ENCODE results near the gene KATNA1.

Gene KATNA1

DNA sequence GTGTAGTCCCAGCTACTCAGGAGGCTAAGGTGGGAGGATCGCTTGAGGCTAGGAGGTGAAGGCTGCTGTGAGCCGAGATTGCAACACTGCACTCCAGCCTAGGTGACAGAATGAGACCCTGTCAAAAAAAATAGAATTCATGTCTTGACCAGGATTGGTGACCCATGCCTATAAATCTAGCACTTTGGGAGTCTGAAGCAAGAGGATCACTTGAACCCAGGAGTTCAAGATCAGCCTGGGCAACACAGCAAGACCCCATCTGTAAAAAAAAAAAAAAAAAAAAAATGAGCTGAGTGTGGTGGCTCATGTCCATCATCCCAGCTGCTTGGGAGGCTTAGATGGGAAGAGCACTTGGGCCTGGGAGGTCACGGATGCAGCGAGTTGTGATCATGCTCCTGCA, 48.0 kb downstream of the KATNA1 start:
- TF ChIP-seq, protein P1, sequence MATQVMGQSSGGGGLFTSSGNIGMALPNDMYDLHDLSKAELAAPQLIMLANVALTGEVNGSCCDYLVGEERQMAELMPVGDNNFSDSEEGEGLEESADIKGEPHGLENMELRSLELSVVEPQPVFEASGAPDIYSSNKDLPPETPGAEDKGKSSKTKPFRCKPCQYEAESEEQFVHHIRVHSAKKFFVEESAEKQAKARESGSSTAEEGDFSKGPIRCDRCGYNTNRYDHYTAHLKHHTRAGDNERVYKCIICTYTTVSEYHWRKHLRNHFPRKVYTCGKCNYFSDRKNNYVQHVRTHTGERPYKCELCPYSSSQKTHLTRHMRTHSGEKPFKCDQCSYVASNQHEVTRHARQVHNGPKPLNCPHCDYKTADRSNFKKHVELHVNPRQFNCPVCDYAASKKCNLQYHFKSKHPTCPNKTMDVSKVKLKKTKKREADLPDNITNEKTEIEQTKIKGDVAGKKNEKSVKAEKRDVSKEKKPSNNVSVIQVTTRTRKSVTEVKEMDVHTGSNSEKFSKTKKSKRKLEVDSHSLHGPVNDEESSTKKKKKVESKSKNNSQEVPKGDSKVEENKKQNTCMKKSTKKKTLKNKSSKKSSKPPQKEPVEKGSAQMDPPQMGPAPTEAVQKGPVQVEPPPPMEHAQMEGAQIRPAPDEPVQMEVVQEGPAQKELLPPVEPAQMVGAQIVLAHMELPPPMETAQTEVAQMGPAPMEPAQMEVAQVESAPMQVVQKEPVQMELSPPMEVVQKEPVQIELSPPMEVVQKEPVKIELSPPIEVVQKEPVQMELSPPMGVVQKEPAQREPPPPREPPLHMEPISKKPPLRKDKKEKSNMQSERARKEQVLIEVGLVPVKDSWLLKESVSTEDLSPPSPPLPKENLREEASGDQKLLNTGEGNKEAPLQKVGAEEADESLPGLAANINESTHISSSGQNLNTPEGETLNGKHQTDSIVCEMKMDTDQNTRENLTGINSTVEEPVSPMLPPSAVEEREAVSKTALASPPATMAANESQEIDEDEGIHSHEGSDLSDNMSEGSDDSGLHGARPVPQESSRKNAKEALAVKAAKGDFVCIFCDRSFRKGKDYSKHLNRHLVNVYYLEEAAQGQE (IDR thresholded peaks at IDR 0.05; ENCODE audit: low read depth), result no peak
- TF ChIP-seq, protein P2, sequence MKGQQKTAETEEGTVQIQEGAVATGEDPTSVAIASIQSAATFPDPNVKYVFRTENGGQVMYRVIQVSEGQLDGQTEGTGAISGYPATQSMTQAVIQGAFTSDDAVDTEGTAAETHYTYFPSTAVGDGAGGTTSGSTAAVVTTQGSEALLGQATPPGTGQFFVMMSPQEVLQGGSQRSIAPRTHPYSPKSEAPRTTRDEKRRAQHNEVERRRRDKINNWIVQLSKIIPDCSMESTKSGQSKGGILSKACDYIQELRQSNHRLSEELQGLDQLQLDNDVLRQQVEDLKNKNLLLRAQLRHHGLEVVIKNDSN (IDR thresholded peaks at IDR 0.05), result no peak
- no peak for TF ChIP-seq YY1 (IDR thresholded peaks at IDR 0.05; ENCODE audit: low read depth)
- TF ChIP-seq EGR1 (IDR thresholded peaks at IDR 0.05), result no peak
- TF ChIP-seq, protein P3, sequence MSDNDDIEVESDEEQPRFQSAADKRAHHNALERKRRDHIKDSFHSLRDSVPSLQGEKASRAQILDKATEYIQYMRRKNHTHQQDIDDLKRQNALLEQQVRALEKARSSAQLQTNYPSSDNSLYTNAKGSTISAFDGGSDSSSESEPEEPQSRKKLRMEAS (IDR thresholded peaks at IDR 0.05), result no peak
- TF ChIP-seq TAF1 (IDR thresholded peaks at IDR 0.05; ENCODE audit: low read depth), result no peak
- no peak for TF ChIP-seq RAD21 (IDR thresholded peaks at IDR 0.05; ENCODE audit: low read depth)
- no peak for TF ChIP-seq FOXM1 (IDR thresholded peaks at IDR 0.05; ENCODE audit: borderline replicate concordance, low read depth)
- TF ChIP-seq CEBPB (IDR thresholded peaks at IDR 0.05), result no peak
- no peak for TF ChIP-seq NFIC (IDR thresholded peaks at IDR 0.05)
- no peak for TF ChIP-seq TCF12 (IDR thresholded peaks at IDR 0.05; ENCODE audit: low read depth)
- no peak for TF ChIP-seq TEAD4 (IDR thresholded peaks at IDR 0.05)
- TF ChIP-seq EP300 (IDR thresholded peaks at IDR 0.05; ENCODE audit: borderline replicate concordance), result no peak
- TF ChIP-seq ZBTB7A (IDR thresholded peaks at IDR 0.05; ENCODE audit: low read depth), result no peak
- no peak for TF ChIP-seq CREB1 (IDR thresholded peaks at IDR 0.05; ENCODE audit: low read depth)

DNA sequence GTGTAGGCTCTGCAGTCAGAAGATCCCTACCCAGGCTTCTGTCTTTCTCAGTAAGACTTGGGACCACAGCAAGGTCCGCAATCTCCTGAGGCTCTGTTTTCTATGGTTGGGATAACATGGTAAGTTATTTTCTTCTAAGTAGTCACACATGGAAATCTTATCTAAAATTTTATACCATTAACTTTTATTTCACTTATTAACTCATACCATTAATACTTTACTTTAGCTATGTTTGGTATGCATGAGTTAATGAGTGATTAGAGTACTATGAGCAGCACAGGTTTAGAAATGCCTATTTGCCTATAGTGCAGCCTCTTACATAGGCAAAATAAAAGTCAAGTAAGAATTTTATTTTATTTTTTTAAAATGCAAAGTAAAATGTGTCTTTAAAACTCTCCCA, 55.1 kb downstream of the KATNA1 start:
- TF ChIP-seq CEBPB (IDR thresholded peaks at IDR 0.05) (no peak), FOXM1 (IDR thresholded peaks at IDR 0.05; ENCODE audit: borderline replicate concordance, low read depth) (no peak)
- TF ChIP-seq, protein P1 (IDR thresholded peaks at IDR 0.05; ENCODE audit: low read depth), result no peak

DNA sequence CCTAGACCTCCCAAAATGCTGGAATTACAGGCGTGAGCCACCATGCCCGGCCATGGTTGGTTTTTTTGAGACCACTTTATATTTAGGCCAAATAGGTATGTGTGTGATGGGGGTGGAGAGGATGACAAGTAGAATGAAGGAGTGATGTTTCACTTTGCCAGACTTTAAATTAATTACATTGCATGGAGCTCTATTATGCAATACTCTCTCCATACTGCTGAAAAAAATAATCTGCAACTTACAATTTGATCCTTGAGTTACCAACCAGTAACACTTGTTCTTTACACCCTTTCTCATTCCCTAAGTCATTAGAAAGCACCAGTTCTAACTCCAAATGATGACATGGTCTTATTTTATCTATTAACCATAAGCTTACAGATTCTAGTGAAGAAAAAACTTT, 55.5 kb downstream of the KATNA1 start:
- TF ChIP-seq, protein P1 (IDR thresholded peaks at IDR 0.05; ENCODE audit: low read depth), result no peak
- TF ChIP-seq EP300 (IDR thresholded peaks at IDR 0.05; ENCODE audit: borderline replicate concordance) (no peak), CEBPB (IDR thresholded peaks at IDR 0.05) (no peak), EGR1 (IDR thresholded peaks at IDR 0.05) (no peak), FOXM1 (IDR thresholded peaks at IDR 0.05; ENCODE audit: borderline replicate concordance, low read depth) (no peak), TEAD4 (IDR thresholded peaks at IDR 0.05) (no peak), YY1 (IDR thresholded peaks at IDR 0.05; ENCODE audit: low read depth) (no peak), CREB1 (IDR thresholded peaks at IDR 0.05; ENCODE audit: low read depth) (no peak), TAF1 (IDR thresholded peaks at IDR 0.05; ENCODE audit: low read depth) (no peak), TCF12 (IDR thresholded peaks at IDR 0.05; ENCODE audit: low read depth) (no peak), ZBTB7A (IDR thresholded peaks at IDR 0.05; ENCODE audit: low read depth) (no peak), RAD21 (IDR thresholded peaks at IDR 0.05; ENCODE audit: low read depth) (no peak), NFIC (IDR thresholded peaks at IDR 0.05) (no peak)
- TF ChIP-seq, protein P2 (IDR thresholded peaks at IDR 0.05), result no peak
- TF ChIP-seq, protein P3 (IDR thresholded peaks at IDR 0.05), result no peak

DNA sequence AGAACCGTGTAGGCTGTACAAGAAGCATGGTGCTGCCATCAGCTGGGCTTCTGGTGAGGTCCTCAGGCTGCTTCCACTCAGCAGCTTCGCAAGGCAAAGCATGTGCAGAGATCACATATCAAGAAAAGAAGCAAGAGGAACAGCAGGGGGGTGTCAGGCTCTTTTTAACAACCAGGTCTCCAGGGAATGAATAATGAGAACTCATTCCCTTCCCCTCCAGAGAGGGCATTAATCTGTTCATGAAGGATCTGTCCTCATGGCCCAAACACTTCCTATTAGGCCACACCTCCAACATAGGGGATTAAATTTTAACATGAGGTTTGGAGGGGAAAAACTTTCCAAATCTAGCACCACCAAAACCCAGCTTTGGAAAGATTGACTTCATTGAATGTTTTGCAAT, 62.4 kb downstream of the KATNA1 start:
- TF ChIP-seq, protein P1 (IDR thresholded peaks at IDR 0.05; ENCODE audit: low read depth), result no peak
- no peak for TF ChIP-seq EGR1 (IDR thresholded peaks at IDR 0.05)
- TF ChIP-seq, protein P3 (IDR thresholded peaks at IDR 0.05), result no peak
- TF ChIP-seq TEAD4 (IDR thresholded peaks at IDR 0.05), result no peak
- no peak for TF ChIP-seq FOXM1 (IDR thresholded peaks at IDR 0.05; ENCODE audit: borderline replicate concordance, low read depth)
- TF ChIP-seq TAF1 (IDR thresholded peaks at IDR 0.05; ENCODE audit: low read depth), result no peak
- TF ChIP-seq EP300 (IDR thresholded peaks at IDR 0.05; ENCODE audit: borderline replicate concordance), result no peak
- TF ChIP-seq ZBTB7A (IDR thresholded peaks at IDR 0.05; ENCODE audit: low read depth), result no peak
- TF ChIP-seq, protein P2 (IDR thresholded peaks at IDR 0.05), result no peak
- no peak for TF ChIP-seq RAD21 (IDR thresholded peaks at IDR 0.05; ENCODE audit: low read depth)
- no peak for TF ChIP-seq YY1 (IDR thresholded peaks at IDR 0.05; ENCODE audit: low read depth)
- no peak for TF ChIP-seq TCF12 (IDR thresholded peaks at IDR 0.05; ENCODE audit: low read depth)
- TF ChIP-seq NFIC (IDR thresholded peaks at IDR 0.05), result no peak
